Measurements from ENCODE around the gene TTLL10. TPM values are rescaled to one million over a fixed set of nuclear protein-coding genes. Genes with fewer than 3 reads are reported as not detected.

TTLL10 gene
- total RNA-seq, 1 donor from 2014 or later = 5.5 TPM

DNA sequence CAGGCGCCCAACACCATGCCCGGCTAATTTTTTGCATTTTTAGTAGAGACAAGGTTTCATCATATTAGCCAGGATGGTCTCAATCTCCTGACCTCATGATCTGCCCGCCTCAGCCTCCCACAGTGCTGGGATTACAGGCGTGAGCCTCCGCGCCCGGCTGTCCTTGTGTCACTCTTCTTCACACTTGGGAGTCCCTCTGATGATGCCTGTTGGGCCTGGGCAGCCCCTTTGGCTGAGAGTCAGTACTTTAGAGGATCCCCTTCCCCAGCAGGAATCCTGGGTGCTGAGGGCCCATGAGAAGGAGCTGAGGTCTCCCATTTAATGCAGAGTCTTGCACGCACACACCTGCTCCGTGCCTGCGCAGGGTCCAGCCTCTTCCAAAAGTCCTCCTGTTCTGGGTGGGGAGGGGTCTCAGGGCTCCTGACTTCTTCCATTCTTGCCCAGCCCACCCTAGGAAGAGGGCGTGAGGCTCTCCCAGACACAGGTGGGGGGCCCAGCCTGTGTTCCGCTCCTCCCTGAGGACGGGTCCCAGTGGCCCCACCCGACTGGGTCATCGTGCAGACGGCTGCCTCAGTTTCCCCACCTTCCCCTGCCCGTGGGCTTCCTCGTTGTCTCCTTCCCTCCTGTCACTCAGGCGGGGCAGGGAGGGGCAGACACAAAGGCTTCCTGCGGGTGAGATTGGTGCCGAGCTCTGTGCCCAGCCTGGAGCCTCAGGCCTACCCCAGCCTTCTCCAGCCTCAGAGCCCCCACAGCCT is 3.9 kb downstream of the TTLL10 start:
- H3K27me3 Mint-ChIP-seq = peaks cover 4% of the 10 kb centered on the region
- no peak overlapping the region for H3K27ac Mint-ChIP-seq
- H3K9me3 Mint-ChIP-seq (ENCODE audit: low read depth) = no peaks in the 10 kb centered on the region
- no peak overlapping the region for H3K4me3 Mint-ChIP-seq (ENCODE audit: low read depth)
- DNase-seq (ENCODE audit: low spot score, unreplicated experiment) = no peak
- TF ChIP-seq, protein P1, sequence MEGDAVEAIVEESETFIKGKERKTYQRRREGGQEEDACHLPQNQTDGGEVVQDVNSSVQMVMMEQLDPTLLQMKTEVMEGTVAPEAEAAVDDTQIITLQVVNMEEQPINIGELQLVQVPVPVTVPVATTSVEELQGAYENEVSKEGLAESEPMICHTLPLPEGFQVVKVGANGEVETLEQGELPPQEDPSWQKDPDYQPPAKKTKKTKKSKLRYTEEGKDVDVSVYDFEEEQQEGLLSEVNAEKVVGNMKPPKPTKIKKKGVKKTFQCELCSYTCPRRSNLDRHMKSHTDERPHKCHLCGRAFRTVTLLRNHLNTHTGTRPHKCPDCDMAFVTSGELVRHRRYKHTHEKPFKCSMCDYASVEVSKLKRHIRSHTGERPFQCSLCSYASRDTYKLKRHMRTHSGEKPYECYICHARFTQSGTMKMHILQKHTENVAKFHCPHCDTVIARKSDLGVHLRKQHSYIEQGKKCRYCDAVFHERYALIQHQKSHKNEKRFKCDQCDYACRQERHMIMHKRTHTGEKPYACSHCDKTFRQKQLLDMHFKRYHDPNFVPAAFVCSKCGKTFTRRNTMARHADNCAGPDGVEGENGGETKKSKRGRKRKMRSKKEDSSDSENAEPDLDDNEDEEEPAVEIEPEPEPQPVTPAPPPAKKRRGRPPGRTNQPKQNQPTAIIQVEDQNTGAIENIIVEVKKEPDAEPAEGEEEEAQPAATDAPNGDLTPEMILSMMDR (IDR thresholded peaks at IDR 0.05; ENCODE audit: unreplicated experiment) = no peak
- peaks cover 2% of the 10 kb centered on the region for H3K4me1 Mint-ChIP-seq (ENCODE audit: low read depth)
- H3K36me3 Mint-ChIP-seq (ENCODE audit: insufficient read depth) = peaks cover 3% of the 10 kb centered on the region

DNA sequence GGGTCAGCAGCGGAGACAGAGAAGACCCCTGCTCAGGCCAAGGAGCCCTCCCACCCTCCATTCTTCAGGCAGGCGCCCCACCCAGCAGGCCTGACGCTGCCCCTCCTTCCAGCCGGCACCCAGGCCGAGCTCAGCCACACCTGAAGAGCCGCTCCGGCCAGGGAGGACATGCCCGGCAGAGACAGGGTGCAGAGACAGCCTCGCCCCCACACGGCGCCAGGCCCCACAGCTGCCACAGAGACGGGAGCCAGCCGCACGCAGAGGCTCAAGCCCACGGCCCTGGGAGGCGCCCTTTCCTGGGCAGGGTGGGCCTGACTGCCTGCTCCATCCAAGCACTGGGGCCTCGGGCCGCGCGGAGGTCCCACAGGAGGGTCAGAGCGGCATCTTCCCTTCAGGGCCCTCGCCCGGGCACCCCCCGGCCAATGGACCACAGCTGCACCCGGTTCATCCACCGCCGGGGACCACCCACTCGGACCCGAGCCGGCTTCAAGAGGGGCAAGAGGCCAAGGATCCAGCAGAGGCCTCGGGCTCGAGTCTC is 5.2 kb downstream of the TTLL10 start:
- TF ChIP-seq, protein P1 (IDR thresholded peaks at IDR 0.05; ENCODE audit: unreplicated experiment) = no peak
- H3K4me1 Mint-ChIP-seq (ENCODE audit: low read depth) = peaks cover 2% of the 10 kb centered on the region
- H3K36me3 Mint-ChIP-seq (ENCODE audit: insufficient read depth) = peaks cover 4% of the 10 kb centered on the region
- peaks cover 4% of the 10 kb centered on the region for H3K27me3 Mint-ChIP-seq
- H3K4me3 Mint-ChIP-seq (ENCODE audit: low read depth) = no peak overlapping the region
- no peaks in the 10 kb centered on the region for H3K9me3 Mint-ChIP-seq (ENCODE audit: low read depth)
- no peak for DNase-seq (ENCODE audit: low spot score, unreplicated experiment)
- no peak overlapping the region for H3K27ac Mint-ChIP-seq

DNA sequence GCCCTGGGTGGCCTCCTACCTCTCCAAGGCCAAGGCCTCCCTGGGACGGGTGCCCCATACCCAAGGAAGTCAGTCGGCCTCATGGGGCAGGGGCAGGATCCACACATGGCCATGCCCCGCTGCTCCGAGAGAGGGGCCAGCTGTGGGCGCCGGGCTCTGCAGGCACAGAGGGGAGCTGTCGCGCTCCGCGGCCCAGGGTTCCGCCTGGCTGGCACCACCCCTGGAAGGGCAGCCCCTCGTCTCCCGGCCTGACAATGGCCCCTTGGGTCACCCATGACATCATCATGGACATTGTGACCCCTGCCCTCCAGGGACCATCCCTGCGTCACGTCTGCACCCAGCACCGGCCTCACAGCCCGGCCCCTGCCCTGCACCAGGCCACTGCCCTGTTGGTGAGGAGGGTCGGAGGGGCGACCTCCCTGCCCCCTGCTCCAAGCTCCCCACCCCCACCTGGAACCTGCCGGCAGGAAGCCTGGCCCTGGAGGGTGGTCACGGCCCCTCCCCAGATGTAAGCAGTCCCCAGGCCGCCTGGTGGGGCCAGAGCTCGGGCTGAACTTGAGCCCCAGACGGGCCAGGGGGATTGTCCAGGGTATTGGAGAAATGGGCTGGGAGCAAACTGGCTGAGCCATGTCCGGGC is 5.8 kb downstream of the TTLL10 start:
- DNase-seq (ENCODE audit: low spot score, unreplicated experiment) = no peak
- H3K36me3 Mint-ChIP-seq (ENCODE audit: insufficient read depth) = peaks cover 4% of the 10 kb centered on the region
- H3K27ac Mint-ChIP-seq = no peak overlapping the region
- H3K9me3 Mint-ChIP-seq (ENCODE audit: low read depth) = no peaks in the 10 kb centered on the region
- TF ChIP-seq, protein P1 (IDR thresholded peaks at IDR 0.05; ENCODE audit: unreplicated experiment) = no peak
- peaks cover 4% of the 10 kb centered on the region for H3K27me3 Mint-ChIP-seq
- peaks cover 2% of the 10 kb centered on the region for H3K4me1 Mint-ChIP-seq (ENCODE audit: low read depth)
- no peak overlapping the region for H3K4me3 Mint-ChIP-seq (ENCODE audit: low read depth)

DNA sequence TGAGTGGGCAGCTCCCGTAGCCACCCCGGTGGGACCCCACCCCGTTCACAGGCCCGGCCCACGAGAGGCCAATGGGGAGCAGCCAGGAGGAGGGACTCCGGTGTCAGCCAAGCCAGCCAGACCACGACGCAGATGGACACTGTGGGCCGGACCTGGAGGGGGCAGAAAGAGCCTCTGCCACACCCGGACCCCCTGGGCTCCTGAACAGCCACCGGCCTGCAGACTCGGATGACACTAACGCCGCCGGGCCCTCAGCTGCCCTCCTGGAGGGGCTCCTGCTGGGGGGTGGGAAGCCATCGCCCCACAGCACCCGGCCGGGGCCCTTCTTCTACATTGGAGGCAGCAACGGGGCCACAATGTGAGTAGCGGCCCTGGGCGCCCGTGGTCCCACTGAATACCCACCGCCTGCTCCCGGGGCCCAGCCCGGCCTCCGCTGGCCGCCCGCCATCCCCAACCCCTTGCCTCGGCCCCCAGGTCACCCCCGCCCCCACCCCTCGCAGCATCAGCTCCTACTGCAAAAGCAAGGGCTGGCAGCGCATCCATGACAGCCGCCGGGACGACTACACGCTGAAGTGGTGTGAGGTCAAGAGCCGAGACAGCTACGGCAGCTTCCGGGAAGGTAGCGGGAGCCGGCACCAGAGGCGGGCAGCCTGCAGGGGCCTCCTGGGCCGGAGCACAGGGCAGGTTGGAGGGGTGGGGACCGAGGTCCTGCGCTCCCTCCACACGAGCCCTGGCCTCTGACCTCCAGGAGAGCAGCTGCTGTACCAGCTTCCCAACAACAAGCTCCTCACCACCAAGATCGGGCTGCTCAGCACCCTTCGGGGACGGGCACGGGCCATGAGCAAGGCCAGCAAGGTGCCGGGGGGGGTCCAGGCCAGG is 6.5 kb downstream of the TTLL10 start:
- H3K9me3 Mint-ChIP-seq (ENCODE audit: low read depth) = no peaks in the 10 kb centered on the region
- no peak overlapping the region for H3K27ac Mint-ChIP-seq
- no peak overlapping the region for H3K4me3 Mint-ChIP-seq (ENCODE audit: low read depth)
- H3K27me3 Mint-ChIP-seq = peaks cover 4% of the 10 kb centered on the region
- no peak for DNase-seq (ENCODE audit: low spot score, unreplicated experiment)
- TF ChIP-seq, protein P1 (IDR thresholded peaks at IDR 0.05; ENCODE audit: unreplicated experiment) = no peak
- peaks cover 3% of the 10 kb centered on the region for H3K36me3 Mint-ChIP-seq (ENCODE audit: insufficient read depth)
- H3K4me1 Mint-ChIP-seq (ENCODE audit: low read depth) = peaks cover 2% of the 10 kb centered on the region

Data from progenitor cell of endocrine pancreas (in vitro differentiated cells).